Stimulated activated CD4-positive, alpha-beta T cell treated with anti-CD3 and anti-CD28 coated beads, Interleukin-15, amount 100 ng/mL, for 1 hour (primary cell): ENCODE measurements around the gene GABRG3.

ENCODE experiments used
- DNase-seq, 2 donors: peaks; one replicate each; pipeline ENCODE4 v3.0.0-alpha.2; 2020; ENCODE audit warnings: low read depth in 1 of 2, low spot score in 1 of 2

Gene GABRG3

DNA sequence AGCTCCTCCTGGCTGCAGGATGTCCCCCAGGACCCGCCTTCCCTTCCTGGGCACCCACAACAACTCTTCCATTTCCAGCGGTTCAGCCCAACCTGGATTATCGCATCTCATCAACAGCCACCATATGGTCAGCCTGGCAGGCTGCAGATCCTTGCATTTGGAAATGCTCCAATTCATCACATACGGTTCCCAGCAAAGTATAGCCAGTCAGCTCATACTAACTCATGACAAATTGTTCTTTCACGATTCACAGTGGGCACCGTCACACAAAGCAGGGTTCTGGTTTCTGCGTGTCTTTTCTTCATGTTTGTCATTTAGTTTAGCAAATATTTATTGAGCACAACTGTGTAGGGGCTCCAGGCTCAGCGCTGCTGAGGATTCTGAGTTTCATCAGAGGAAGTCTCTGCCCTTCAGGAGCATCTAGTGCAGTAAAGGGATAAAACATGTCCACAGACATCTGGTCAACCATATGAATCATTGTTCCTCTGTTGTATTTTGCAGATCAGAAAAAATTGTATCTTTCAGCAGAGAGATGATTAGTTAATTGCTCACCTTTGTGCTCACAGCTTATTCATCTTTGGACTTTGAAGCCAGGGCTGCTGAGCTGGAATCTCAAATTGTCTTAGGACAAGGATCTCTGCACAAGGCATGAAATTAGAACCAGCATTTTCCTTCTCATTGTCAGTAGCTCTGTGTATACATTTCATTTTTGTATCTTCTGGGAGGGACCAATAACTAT is 125.1 kb downstream of the GABRG3 start:
- no peak for DNase-seq

- no peak for DNase-seq
These were observed 126.5 kb downstream of the GABRG3 start for GRCh38 chr15:27097506-27097905.

GRCh38 chr15:27101982-27102381 is 131.0 kb downstream of the GABRG3 start:
- no peak for DNase-seq

DNA sequence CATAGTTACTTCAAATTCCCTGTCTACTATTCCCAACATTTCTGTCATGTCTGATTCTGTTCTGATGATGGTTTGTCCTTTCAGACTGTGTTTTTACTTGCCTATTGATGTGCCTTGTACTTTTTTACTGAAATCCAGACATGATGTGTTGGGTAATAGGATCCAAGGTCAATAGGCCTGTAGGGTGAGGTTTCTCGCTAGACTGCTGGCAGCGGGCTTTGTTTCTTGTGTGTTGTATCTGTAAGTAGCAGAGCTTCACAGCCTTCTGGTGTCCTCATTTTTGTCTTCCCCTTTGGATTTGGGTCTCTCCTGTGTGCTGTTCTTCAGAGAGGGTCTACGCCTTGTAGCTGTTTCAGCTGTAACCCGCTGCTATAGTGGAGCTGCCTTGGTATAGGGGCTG is 140.3 kb downstream of the GABRG3 start:
- no peak for DNase-seq

DNA sequence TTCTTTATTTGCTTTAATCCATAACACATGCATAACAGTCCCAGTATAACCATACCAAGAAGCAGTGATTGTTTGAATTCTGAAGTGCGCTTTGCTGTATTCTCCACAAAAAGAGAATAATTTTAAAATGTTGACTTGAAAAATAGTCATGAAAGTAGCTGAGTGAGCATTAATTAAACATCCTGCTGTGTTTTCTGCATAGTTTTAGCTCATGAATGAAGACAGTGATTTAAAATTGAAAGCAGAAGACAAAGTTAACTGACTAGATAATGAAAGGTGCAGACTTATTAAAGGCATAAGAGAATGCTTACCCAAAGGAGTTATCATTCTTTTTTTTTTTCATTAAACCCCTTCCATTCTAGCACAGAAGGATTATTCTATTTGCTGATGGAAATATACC is 143.5 kb downstream of the GABRG3 start:
- no peak for DNase-seq

DNA sequence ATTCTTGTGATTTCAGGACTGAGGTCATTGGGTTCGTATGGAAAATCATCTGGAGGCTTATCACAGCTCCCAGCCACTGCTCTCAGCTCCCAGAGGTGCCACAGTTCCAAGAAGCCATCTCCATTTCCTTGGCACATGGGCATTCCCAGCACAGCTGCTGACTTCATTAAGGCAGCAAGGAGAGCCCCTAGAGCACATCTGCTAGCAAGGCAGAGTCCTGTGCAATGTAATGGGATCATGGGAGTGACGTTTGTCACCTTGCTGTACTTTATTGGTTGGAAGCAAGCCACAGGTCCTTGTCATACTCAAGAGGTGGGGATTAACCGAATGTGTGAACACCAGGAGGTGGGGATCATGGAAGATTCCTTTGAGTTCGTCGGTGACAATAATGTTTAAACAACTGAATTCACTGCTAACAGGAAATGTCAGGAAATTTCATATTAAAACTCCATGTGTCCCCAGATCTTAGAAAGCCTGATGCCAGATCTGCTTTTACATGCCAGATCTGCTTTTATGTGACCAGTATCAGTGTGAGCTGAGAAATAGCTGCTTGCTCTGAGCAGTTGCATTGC is 148.8 kb downstream of the GABRG3 start:
- no peak for DNase-seq

GRCh38 chr15:27121672-27122071 is 150.7 kb downstream of the GABRG3 start:
- no peak for DNase-seq

DNA sequence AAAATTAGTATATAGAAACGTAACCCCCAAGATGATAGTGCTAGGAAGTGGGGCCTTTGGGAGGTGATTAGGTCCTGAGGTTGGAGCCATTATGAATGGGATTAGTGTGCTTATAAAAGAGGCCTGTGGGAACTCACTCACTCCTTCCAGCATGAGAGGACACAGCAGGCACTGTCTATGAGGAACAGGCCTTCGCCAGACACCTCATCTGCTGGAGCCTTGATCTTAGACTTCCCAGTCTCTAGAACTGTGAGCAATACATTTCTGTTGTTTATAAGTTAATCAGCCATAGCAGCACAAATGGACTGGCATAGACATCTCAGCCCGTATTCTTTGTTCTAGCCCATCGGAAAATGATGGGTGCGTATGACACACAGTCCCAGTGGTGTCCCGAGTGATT is 152.3 kb downstream of the GABRG3 start:
- no peak for DNase-seq

- DNase-seq = no peak
These were observed 152.8 kb downstream of the GABRG3 start for GRCh38 chr15:27123808-27124207.

GRCh38 chr15:27124287-27124871 is 153.4 kb downstream of the GABRG3 start:
- no peak for DNase-seq

DNA sequence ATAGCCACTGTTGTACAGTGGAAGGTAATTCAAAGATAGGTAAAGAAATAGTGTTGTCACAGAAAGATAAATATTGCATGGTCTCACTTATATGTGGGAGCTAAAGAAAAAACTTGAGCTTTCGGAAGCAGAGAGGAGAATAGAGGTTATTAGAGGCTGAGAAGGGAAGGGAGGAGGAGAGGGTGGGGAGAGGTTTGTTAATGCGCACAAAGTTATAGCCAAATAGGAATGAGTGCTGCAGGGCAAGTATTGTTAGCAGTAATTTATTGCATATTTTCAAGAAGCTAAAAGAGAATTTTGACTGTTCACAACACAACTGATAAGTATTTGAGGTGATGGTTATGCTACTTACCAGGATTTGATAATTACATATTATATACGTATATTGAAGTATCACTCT is 154.2 kb downstream of the GABRG3 start:
- no peak for DNase-seq

DNA sequence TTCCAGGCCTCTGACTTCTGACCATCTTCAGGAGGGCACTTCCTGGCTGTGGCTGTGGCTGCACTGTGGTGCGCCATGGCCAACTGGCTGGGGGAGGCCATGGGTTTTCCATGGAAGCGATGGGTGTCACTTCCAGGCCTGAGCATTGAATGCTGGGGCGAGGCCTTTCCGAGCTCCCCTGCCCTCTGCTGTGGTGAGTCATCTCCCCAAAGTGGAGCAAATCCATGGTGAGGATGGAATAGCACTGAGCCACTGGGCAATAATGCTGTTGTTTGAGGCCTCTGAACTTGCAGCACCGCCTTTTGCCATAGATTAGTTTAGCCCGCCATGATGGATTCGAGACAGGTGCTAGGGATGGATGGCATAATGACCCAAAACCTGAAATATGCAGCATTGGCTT is 155.5 kb downstream of the GABRG3 start:
- DNase-seq = no peak

- DNase-seq = no peak
These were observed 157.0 kb downstream of the GABRG3 start for GRCh38 chr15:27127815-27128570.

DNA sequence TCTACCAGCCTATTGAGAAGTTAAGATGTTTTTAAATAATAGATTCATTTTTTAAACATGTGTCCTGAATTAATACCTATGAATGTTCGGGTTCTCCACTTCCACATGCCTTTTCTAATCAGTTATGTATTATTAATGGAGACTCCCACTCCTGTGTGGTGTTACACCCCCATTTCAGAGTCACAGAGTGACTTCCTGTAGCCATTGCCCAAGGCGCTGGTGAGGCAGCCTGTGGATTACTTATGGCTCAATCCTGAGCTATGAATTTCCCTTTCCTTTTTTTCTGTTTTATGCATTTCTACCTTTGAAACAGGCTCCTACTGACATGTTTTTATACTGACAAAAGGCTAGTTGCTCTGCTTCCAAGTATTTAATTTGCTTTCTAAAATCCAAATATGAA is 162.3 kb downstream of the GABRG3 start:
- no peak for DNase-seq

- DNase-seq = no peak
These were observed 163.5 kb downstream of the GABRG3 start for GRCh38 chr15:27134481-27134880.

GRCh38 chr15:27135151-27135550 is 164.2 kb downstream of the GABRG3 start:
- DNase-seq = no peak

DNA sequence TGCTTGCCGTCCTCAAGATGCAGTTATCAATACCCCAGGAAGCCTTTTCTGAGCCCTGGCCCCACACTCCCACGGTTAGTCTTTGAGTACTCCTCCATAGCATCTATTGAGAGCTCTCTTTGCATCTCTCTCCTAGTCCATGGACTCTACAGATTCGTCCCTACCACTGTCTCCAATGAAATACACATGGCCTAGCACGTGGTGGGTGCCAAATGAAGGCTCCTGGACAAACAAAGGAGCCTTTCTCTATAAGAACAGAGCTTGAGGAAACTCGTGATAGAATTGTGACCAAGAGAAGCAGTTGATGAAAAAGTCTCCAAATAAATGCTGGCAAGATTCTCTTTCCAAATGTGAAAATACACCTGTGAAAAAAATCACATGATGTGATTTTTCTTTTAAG is 166.1 kb downstream of the GABRG3 start:
- DNase-seq = no peak

GRCh38 chr15:27165590-27165989 is 194.6 kb downstream of the GABRG3 start:
- no peak for DNase-seq

GRCh38 chr15:27166917-27167316 is 195.9 kb downstream of the GABRG3 start:
- no peak for DNase-seq

- DNase-seq = no peak
These were observed 196.8 kb downstream of the GABRG3 start for GRCh38 chr15:27167738-27168137.

DNA sequence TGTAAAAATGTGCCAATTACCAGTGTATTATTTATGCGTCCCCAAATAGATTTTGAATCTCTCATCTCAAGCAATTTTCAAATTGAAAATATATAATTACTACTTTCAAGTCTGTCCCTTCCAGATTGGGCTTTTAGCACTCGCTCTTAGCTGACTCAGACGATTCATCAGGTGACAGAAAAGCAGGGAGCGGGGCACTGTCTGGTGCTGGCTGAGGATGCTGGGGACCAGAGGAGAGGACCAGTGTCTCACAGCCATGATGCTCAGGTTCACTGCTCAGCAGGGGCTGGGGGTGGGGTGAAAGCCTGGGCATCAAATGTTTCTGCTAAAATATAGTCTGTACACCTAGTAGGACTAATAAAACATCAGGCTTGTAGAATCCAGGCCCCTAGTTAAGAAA is 199.9 kb downstream of the GABRG3 start:
- DNase-seq = no peak

GRCh38 chr15:27172821-27173220 is 201.8 kb downstream of the GABRG3 start:
- no peak for DNase-seq
